ENCODE measurements around the gene ADORA1.

GRCh38 chr1:203189951-203190352 lies 62.4 kb downstream of the ADORA1 start:
- TF ChIP-seq CTCF (conservative IDR thresholded peaks at IDR 0.05) (no peak), ZFX (IDR thresholded peaks at IDR 0.05) (no peak)
